Left renal cortex interstitium (tissue), 4 donors: ENCODE measurements around the gene MN1. TPM values are rescaled to one million over a fixed set of nuclear protein-coding genes. Genes with fewer than 3 reads are reported as not detected.

Source experiments
- DNase-seq, 4 donors: peaks; one replicate each; pipeline ENCODE4 v3.0.0-alpha.2; 2013; ENCODE audit warnings: low read depth in 4 of 4, low spot score in 2 of 4, missing footprints in 1 of 4
- polyA plus RNA-seq, 4 donors: library from polyadenylated mRNA; unstranded; fragments of 120-200 nt; gene quantifications; one replicate each; pipeline ENCODE4 v1.2.1, GENCODE V29; 2013; ENCODE audit not compliant: insufficient read length in 4 of 4

MN1 gene
- polyA plus RNA-seq, 4 donors, result 7.8 to 10.4 (median 9.6) TPM

DNA sequence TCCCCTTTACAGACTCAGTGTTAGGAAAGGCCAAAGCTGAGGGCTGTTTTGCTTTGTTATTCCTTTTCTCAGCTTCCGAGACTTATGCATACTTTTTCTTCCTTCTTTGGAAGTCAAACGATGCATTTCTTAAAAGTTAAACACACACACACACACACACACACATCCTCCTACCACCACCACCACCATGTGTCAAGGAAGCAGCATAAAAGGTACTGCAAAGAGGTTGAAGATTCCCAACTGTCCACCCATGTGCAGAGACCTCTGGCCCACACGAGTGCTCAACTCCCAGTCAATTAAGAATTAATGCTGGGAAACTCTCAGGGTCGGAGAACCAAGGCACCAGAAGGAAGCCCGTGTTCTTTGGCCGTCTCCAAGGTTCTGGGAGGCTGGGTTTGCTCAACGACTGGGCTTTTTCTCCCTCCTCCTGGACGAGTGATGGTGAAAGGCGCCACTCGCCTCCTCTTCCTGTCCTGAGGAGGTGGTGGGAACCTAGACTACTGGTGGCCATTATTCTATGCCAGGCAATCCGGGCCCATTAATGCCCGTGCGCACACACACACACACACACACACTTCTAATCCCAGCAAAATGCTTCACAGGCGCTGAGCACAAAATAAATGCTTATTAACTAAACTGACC is 15.1 kb downstream of the MN1 start:
- DNase-seq, result no peak

DNA sequence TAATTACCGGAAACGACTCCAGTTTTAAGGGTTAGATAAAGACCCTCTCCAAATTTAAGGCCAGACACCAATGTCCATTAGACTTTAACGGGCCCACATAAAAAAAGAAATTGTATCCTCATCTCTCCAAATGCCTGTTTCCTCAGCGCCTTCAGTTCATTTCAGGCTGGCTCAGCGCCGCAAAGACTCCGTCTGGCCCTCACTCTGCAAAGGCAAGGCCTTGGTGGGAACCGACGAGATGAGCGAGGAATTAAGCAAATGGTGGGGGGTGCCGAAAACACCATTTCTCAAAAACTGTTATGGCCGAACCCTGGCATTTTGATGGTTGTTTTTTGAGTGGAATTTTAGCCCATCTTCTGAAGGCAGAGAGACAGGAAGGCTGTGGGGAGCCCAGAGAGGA is 15.7 kb downstream of the MN1 start:
- no peak for DNase-seq

DNA sequence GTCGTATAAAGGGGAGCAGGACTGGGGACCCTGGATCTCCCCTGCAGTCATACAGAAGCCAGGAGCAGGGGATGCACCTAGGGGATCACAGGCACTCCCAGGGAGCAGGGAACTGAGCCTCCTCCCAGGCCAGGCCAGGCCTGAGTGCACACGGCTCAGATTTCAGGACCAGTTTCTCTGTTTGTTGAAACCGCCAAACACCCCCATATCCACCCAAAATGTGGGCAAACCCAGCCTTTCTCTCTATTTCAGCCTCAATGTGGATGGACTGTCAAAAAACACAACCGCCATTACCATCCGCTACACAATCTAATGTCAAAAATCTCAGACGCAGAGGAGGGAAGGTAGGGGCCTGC is 17.5 kb downstream of the MN1 start:
- no peak for DNase-seq

DNA sequence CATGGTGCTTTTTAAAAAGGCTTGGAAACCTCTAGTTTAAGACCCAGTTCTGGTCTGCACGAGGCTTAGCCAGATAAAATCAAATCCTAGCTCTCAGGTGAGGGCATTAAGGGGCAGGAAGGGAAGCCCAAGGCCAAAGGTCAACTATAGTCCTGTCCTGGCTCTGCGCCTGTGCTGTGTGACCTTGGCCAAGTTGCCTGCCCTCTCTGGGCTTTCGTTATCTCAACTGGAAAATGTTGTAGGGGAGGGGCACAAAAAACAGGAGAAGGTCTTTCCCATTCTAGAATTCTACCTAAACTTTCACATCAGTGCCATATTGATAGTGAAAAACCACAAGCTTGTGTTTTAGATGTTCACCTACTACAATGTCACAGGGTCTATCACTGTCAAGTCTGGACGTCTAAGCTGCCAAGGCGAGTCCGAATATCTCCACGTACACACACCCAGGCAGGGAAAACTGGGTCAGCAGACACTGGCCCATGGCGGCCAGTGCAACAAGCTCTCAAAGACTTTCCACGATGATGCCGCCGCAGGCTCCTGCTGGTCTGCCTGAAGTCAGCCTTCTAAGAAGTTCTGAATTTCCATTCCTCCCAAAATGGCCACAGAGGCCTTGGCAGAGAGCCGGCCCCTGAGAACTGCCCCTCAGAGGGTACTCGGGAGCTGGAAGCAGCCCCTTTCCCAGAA is 18.0 kb downstream of the MN1 start:
- no peak for DNase-seq

DNA sequence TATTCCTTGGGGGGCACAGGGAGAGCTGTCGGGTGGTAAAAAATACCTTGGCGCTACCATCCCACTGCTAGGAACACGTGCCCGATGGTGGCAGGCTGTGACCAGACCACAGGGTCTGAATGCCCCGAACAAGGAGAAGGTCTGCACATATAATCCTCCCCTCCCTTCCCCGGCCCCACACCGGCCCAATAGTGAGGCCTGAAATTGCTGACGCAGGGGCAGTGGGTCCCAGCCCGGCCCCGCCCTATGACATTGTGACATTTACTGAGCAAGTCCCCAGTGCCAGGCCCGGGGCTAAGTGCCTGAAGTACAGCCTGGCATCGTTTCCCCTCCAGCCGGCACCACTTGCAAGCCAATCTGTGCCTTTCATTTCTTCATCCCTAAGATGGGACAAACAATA is 19.5 kb downstream of the MN1 start:
- DNase-seq, result no peak

DNA sequence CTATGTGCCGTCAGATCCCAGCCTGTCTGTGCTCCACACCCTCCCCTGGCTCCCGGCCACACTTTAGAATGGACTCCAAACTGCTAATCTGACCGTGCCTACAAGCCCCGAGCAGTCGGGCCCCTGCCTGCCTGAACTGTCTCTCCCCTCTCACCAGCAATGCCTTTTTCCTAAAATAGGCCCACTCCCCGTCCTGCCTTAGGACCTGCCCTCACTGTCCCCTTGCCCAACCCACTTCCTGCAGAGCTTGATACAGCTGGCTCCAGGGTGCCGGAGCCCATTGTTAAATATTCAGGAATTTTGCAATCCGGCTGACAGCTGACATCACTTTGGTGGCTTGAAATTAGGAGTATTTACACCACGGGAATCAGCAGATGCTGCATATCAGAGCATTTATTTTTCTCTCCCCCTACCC is 21.4 kb downstream of the MN1 start:
- no peak for DNase-seq

DNA sequence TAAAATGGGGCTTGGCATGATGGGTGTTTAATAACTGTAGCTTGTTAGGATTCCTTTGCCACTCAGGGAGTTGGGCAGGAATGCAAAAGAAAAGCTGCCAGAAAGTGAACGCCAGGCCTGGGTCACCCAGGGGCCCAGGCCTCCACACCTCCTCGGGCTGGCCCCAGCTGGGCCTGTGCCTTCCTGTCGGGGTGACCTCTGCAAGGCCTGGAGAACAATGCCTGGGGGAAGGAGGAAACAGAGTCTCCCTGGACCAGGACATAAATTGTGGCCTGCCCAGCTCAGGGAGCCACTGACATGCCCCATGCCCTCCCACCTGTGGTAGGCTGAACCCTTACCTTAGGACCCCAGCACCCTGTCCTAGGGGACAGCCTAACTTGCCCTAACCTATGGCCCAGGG is 21.9 kb downstream of the MN1 start:
- DNase-seq, result no peak

DNA sequence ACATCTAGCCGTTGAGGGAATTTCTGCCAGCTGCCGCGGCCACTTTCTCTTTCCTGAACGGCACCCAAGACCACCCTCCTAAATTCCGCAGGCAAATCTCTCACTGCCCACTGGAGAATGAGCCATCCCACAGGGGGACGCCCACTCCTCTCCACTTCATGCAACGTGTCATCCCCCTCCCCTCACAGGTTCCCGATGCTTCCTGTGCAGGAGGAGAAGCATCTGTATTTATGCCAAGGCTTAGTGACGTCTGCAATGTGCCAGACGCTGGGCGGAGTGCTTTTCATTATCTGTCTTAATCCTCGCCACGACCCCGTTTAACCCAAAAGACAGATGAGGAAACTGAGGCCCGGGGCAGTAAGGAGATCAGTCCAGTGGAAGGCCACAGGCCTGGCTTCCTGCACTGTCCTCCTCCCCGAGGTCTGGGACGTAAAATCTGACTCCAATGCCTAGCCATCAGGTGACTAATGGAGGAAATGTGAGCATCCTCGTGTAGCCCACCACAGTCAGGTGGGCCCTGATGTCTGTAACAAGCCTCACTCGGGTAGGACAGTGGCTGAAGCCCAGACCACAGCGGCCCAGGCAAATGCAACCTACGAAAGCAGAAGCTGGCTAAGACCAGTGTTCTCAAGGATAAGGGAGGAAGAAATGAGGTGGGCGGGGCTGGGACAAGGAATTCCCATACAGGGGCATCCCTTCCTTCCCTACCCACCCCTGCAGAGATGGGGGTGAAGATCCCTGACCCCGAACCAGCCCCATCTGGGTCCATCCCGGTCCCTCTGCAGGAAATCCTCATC is 23.1 kb downstream of the MN1 start:
- no peak for DNase-seq

DNA sequence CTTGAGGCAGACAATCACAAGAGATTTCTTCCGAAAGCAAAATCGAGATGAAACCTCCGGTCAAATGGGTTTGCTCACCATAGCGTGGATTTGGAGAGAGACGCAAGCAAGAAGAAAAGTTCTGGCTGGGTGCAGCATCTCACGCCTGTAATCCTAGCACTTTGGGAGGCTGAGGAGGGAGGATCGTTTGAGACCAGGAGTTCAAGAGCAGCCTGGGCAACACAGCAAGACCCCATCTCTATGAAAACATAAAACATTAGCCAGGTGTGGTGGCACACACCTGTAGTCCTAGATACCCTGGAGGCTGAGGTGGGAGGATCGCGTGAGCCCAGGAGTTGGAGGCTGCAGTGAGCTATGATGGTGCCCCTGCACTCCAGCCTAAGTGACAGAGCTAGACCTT is 24.4 kb downstream of the MN1 start:
- no peak for DNase-seq

DNA sequence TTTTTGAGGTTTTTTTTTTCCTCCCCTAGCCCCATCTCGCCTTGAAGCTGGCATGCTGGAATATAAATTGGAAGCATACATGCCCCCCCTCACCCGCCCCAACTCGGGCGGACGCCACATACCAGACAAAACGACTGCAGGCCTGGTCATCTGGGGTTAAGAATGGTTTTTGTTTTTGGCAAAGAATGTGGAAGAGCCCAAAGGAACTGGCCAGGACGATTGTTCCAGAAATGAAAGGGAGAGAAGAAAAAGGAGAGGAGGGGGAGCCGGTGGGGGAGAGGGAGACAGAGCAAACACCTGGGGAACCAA is 25.0 kb downstream of the MN1 start:
- DNase-seq, result no peak

DNA sequence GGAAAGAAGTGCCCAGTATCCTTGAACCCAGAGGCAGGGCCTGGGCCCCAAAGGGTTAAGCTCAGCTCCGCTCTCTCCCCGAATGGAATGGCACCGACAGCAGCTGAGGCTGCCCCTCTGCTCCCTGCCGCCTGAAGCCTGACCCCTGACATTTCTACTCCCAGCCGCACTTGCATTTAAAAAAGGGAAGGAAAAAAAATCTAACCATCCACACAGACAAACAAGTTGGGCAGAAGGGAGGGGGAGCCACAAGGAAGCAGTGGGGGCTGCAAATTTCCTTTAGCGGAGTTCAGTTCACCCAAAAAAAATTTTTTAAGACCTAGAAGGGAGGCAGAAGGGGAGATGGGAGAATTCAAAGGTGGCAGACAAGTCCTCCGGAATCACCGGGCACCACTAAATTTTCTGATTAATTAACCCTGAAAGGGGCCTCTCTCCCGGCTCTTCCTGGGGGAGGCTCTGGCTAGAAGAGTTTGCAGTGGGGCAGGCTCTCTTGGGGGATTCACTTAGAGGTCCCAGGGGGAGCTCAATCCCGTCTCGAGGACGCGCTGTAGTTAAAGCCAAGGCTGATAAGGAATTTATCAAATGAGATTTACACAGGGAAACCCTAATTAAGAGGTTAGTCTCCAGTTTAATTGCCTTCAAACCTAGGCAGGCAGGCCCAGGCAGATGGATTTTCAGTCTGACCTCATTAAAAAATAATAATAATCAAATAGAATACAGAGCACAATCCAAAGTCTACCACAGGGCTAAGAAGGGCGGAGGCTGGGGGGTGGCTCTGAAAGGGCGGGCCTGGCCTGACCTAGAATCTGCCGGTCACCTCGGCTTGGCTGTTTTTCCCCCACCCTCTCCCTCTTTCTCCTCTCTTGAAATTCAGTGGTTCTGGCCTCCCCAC is 25.6 kb downstream of the MN1 start:
- DNase-seq, result no peak

DNA sequence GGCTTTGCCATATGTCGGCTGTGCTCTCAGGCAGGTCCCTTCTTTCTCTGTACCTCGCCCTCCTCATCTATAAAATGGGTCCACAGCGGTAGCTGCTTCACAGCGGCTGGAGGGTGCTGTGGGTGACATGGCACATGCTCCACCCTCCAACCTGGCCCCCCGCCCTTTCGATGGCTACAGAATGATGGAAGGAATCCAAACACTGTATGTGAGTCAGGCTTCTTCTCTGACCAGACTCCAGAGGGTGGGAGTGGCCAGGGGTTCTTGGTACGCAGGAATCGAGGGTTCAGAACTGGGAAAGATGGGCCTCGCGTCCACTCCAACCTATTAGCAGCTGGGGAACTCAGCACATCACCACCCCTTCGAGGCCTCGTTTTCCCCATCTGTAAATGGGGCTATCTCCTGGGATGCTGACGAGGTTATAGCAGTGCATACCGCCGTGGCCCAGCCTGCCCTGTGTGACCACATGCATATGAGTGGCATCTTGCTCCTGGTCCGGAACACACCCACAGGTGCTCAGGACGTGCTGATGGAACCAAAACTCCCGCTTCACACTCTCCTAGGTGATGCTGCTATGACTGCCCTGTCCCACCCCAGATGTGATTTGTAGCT is 26.4 kb downstream of the MN1 start:
- DNase-seq, result no peak

DNA sequence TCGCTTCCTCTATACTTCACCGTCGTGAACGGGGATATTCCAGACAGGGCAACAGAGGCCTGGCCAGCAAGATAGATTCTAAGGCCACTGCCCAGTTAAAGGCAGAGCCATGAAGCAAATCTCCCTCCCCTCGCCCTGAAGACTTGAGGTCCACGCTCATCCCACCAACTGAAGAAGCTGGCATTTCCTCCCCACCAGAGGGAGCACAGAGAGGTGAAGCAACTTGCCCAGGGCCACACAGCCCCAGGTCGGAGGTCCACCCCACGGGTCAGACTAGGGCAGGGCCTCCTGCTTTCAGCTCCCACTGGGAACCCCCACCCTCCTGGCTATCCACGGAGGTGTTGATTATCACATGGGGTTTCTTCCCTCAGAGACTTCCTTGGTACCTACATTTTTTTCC is 27.4 kb downstream of the MN1 start:
- no peak for DNase-seq

DNA sequence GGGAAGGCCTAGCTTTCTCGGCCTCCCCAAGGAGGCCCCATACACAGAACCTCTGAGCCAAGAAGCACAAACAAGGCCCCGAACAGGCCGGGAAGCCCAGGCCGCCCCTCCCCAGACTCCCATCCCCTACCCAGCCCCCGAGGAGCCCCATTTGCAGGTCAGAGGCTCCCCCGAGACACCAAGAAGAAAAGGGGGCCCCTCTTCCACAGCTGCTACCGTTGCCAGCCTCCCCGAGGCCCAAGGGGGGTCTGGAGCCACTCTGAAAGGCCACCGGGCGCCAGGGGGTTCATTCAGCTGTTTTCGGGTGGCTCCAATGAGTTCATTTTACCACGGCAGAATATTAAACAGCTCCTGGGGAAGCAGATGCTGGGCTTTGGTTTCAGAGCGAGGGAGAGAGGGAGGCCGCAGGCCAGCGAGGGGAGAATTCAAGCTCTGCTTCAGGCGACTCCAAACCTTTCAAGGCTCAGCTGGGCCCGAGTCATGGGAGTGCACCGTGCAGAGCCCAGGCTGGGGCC is 28.5 kb downstream of the MN1 start:
- no peak for DNase-seq

DNA sequence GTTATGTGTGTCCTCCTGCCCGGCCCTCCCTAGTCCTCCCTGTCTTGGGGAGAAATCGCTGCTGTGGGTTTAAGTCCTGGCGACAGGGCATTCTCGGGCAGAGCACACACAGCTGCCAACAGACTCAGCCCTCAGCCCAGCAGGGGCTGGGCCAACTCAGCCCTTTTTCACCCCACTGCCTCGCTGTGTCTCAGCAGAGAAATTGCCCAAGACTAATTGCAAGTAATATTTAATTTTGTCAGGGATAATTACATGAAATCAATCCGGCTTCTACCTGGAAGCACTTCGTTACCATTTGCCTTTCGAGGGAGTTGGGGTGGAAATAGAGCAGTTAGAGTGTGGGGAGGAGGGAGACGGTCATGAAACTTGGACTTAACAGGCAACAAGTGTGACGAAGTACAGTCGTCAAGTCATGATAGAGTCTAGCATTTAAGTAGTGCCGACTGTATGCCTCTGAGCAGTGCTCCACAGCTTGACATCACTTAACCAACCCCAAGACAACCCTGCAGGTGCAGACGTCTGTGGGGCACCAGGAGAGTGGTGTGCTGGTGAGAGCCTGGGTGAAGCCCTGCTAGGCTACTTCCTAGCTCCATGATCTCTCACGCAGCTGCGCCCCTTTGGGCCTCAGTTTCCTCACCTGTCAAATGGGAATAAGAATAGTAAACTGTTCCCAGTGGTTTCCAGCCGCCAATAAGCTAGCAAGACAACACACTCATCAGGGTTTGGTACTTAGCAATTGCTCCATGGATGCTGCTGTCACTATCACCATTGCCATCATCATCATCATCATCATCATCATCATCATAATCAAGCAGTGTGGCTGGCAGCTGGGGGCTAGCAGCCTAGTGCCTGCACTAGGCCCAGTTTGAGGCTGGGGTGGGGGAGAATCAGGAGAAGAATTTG is 29.2 kb downstream of the MN1 start:
- no peak for DNase-seq

DNA sequence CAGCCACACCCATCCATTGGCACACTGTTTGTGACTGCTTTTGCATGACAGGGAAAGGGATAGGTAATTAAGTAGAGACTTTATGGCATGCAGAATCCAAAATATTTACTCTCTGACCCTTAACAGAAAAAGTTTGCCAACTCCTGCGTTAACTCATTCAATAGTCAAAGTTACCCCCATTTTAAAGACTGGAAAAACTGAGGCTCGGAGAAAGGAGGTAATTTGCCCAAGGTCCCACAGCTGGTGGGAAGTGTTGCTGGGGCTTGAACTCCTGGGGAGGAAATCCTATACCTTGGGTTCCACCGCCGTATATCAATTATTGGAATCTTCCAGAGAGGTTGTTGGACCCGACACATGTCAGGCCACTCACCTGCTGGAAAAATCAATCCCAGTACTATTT is 29.9 kb downstream of the MN1 start:
- DNase-seq, result no peak

DNA sequence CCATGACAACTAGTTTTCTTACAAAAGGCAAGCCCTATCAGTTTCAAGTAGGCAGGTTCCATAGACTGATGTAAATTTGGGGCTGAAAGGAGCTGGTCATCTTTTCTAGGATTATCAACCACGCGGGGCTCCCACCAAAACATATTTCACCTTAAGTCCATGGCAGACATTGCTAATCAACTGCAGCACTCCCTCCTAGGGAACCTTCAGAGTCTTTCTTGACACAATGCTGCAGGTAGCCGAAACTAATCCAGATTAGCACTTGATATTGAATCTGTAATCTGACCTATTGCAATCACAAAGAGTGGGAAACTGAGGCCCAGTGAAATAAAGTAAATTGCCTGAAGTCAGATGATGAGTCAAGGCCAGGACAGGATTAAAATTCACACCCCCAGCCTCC is 32.5 kb downstream of the MN1 start:
- no peak for DNase-seq

DNA sequence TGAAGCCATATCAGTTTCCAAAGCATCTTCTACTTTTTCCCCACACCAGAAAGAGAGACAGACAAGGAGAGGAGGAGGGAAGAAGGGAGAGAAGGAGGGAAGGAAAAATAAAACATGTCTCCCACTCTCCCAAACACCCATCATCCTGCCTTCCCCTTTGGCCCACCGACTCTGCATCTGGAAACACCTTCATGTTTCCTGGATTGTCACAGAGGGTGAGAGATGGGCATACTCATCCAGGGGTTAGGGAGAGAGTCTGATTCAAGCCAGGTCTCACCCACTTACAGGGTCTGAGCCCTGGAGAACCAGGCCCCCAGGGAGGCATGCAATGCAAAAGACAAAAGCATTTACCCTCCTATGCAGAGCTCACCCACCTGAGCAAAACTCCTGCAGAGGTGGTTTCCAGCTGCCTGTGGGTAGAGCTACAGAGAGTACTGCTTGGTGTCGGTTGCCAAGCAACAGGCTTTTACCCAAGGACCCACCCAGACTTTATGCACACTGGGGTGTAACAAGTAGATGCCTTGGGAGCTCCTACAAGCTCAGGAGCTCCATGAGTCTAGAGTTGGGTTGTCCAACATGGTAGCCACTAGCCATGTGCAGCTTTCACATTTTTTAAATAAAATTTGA is 33.4 kb downstream of the MN1 start:
- DNase-seq, result no peak

DNA sequence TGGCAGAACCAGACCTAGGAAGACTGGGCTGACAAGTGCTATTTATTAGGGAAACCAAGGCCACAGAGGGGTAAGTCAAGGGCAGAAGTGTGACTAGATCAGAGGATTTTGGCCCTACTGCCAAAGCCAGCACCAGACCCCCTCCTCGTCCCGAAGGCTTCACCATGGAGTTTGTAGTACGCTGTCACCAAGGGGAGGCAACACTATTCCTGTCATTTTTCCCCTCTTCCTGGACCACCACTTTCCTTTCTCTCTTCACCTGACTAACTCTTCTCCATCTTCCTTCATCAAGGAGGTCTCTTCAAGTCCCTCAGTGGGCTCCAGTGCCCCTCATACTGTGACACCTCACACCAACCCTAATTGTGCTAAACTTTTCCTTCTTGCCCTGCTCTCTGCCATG is 34.9 kb downstream of the MN1 start:
- DNase-seq, result no peak
